GM12801 (cell line): ENCODE data around the gene FHIT.

Source experiments
- CTCF ChIP-seq: IDR thresholded peaks from one replicate; pipeline ENCODE4 v1.5.1; 2011; ENCODE audit warnings: control low read depth; ENCODE audit not compliant: insufficient read length; ENCODE audit errors: extremely low read depth

FHIT gene

GRCh38 chr3:61202086-61202485, 49.2 kb downstream of the FHIT start:
- TF ChIP-seq CTCF, result no peak

GRCh38 chr3:61201071-61201470, 50.2 kb downstream of the FHIT start:
- no peak for TF ChIP-seq CTCF

- no peak for TF ChIP-seq CTCF
Observed at GRCh38 chr3:61200270-61200669, 51.0 kb downstream of the FHIT start.

GRCh38 chr3:61199843-61200242, 51.4 kb downstream of the FHIT start:
- no peak for TF ChIP-seq CTCF

- TF ChIP-seq CTCF, result no peak
Observed at GRCh38 chr3:61194892-61195538, 56.2 kb downstream of the FHIT start.

- TF ChIP-seq CTCF, result no peak
Observed at GRCh38 chr3:61192222-61192621, 59.0 kb downstream of the FHIT start.

- no peak for TF ChIP-seq CTCF
Observed at GRCh38 chr3:61186030-61186429, 65.2 kb downstream of the FHIT start.
